IPS DF 4.7 (cell line): ENCODE measurements around the gene SLC29A3.
"Not testable (repeated sequence)": the region's sequence is repeated elsewhere in the genome, so short reads cannot be mapped to it uniquely, and the experiment has no call there.

Experiments used
- DNase-seq: peaks from one replicate; pipeline ENCODE4 v3.0.0-alpha.2; 2013; ENCODE audit warnings: low spot score; ENCODE audit errors: extremely low read depth

The SLC29A3 gene

DNA sequence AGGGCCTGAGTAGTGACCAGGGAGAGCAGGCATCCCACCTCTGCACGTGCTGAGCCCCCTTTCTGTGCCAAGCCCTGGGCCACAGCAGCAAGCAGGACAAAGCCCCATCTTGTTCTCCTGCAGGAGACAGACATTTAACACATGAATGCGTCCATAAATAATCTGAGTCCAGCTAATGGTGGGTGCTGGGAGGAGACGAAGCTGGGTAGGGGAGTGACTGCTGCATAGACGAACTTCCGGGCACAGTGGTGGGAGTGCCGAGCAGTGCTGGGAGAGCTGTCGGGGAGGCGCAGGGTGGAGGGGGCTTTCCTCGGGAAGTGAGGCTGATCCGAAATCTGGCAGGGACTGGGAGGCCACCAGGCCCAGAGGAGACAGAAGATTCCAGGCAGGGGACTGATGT, 35.2 kb upstream of the SLC29A3 start:
- DNase-seq, result no peak

DNA sequence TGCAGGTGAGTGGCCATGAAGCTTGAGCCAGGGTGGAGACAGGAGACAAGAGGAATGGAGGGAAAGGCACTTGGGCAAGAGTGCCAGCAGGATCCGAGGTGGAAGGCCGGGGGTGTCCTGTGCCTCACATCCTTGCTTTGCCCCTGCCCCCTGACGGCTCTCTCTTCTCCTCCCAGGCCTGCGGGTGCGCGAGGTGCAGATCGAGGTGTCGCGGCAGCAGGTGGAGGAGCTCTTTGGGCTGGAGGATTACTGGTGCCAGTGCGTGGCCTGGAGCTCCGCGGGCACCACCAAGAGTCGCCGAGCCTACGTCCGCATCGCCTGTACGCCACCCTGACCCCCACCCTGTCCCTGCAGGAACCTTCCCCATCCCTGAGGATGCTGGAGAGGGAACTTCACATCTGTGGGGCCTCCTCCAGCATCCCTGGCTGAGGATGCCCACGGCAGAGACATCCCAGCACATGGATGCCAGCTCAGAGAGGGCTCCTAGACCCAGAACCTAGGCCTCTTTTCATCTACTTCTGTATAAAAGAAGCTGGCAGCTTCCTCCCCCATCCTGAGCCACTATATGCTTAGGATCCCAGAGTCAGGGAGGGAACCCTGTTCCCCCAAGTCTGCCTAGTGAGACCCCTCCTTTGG, 34.4 kb upstream of the SLC29A3 start:
- no peak for DNase-seq

DNA sequence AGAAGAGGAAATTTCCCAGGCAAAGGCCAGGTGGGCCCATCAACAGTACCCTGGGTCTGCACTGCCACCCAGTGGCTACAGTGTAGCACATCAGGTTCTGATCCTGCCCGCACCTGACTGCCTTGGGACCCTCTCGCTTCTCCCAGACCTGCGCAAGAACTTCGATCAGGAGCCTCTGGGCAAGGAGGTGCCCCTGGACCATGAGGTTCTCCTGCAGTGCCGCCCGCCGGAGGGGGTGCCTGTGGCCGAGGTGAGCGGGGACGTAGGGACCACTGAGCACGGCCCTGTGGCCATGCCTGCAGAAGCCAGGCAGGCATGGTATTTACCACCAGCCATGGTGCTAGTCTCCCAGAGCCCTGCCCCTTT, 33.9 kb upstream of the SLC29A3 start:
- no peak for DNase-seq

DNA sequence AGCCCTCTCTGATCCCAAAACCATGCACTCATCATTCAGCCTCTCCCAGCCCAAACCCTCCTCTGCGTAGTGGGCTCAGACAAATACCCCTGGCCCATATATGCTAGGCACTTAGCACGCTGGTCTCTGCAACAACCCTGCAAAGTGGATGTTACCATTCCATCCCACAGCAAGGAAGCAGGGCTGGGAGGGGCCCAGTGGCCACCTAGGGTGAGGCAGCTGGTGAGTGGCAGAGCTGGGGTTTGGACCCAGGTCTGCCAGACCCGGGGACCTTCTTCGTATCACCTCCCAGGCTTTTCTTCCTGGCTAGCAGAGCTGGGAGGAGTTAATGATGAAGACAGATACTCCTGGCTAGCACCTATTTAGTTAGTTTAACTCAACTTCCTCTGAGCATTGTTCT, 33.1 kb upstream of the SLC29A3 start:
- DNase-seq, result no peak

DNA sequence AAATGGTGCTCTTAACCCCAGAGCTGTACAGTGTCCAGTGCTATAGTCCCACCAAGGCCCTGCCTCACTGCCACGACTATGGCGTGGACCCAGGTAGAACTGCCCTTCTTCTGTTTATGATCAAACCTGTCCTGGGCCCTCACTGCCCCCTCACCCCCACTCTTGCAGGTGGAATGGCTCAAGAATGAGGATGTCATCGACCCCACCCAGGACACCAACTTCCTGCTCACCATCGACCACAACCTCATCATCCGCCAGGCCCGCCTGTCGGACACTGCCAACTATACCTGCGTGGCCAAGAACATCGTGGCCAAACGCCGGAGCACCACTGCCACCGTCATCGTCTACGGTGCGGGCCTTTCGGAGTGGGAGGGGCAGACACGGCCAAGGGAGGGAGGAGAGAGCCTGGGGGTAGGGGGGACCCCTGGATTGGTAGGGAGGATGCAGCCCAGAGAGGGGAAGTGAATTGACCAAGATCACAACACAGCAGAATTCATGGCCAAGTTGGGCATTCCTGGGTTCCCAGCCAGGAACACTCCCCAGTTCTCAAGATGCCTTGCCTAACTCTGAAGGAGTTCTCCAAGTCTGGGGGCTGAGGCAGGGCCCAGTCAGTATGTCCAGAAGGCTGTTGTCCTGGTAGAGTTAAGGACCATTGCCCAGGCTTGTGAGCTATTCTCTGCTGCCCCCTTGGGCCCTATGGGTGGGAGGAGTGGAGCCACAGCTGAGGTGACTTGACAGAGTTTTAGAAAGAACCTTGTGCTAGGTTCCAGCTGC, 32.4 kb upstream of the SLC29A3 start:
- DNase-seq, result no peak

DNA sequence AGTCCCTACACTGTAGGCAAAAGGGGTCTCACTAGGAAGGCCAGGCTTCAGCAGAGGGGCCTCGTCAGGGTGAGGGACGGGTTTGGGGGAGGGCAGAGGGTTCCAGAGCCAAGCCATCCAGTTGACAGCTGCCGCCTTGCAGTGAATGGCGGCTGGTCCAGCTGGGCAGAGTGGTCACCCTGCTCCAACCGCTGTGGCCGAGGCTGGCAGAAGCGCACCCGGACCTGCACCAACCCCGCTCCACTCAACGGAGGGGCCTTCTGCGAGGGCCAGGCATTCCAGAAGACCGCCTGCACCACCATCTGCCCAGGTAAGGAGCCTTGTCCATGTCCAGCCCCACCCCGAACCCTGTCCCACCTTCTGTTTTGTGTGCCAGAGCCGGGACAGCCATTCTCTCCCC, 31.6 kb upstream of the SLC29A3 start:
- DNase-seq, result no peak

DNA sequence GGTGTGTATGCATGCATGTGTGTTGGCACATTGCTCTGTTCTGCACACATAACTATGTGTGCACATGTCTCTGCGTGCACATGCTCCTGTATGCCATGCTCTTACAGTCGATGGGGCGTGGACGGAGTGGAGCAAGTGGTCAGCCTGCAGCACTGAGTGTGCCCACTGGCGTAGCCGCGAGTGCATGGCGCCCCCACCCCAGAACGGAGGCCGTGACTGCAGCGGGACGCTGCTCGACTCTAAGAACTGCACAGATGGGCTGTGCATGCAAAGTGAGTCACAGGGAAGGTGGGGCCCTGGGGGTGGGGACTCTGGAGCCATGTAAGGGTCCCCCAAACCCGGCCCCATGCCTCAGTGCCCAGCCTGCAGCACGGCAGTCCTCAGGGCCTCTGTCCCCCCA, 30.6 kb upstream of the SLC29A3 start:
- DNase-seq, result no peak

DNA sequence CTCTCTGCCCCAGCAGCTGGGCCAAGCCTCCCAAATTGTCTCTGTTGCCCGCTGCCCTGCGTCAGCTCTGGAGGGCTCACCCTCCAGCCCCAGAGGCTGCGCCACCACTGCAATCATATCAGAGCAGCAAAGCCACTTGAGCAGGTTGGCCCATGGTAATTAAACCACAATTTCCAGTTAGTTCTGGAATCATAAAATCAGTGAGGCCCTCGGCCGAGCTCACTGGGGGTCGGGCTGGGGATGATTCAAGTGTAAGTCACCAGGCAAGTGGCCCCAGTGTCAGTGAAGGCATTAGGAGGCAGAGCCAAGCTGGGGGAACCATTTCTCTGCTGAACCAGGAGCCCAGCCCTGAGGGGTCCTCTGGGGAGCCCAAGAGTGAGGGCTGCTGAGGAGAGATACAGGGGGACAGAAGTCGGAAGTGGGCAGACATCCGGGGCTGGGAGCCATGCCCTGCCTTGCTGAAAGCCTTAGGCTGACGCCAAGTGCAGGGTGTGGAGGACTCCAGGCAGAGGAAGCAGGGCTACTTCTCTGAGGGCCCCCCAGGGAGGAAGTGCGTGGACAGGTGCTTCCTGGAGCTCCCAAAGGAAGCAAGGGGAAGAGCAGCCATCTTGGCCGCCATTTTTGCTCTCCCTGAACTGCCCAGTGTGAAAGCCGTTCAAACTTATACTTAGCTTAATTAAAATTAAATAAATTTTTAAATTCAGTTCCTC, 29.5 kb upstream of the SLC29A3 start:
- no peak for DNase-seq

DNA sequence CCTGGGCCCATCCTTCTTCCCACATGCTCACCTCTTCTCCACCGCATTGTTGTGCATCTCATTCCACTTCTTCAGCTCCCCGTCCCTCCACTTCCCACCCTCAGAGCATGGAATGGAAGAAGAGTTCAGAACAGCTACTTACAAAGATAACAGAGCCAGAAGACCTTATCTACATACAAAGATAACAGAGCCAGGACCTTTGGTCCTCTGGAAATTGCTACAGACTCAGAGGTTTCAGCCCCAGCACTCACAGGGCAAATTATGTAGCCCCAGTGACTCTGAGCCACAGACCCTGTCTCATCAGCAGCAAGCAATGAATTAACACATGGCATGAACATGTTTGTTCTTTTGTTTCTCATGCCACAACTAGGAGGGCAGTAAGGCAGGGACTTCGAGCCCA, 28.7 kb upstream of the SLC29A3 start:
- no peak for DNase-seq

DNA sequence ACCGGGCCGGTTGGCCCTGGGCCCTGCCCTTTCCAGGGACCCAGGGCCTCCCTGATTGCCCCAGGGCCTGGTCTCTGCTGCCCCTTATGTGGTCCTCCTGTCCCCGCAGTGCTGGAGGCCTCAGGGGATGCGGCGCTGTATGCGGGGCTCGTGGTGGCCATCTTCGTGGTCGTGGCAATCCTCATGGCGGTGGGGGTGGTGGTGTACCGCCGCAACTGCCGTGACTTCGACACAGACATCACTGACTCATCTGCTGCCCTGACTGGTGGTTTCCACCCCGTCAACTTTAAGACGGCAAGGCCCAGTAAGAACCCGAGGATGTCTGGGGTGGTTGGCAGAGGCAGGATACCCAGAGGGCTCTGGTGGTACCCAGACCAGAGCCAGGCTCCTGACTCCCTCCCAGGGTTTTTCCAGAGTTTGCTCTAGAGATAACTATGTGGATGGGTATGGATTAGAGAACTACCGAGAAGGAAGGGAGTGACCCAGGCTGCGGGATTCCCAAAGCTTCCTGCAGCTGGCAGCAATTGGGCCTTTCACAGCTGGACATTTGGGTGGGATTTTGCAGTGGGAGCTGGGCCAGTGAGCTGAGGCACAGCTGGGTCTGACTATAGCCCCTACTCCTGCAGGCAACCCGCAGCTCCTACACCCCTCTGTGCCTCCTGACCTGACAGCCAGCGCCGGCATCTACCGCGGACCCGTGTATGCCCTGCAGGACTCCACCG, 28.1 kb upstream of the SLC29A3 start:
- DNase-seq, result no peak

DNA sequence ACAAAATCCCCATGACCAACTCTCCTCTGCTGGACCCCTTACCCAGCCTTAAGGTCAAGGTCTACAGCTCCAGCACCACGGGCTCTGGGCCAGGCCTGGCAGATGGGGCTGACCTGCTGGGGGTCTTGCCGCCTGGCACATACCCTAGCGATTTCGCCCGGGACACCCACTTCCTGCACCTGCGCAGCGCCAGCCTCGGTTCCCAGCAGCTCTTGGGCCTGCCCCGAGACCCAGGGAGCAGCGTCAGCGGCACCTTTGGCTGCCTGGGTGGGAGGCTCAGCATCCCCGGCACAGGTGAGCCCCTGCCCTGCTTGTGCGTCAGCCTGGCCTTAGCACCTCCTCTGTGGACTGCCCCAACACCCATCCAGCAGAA, 27.5 kb upstream of the SLC29A3 start:
- DNase-seq, result no peak

DNA sequence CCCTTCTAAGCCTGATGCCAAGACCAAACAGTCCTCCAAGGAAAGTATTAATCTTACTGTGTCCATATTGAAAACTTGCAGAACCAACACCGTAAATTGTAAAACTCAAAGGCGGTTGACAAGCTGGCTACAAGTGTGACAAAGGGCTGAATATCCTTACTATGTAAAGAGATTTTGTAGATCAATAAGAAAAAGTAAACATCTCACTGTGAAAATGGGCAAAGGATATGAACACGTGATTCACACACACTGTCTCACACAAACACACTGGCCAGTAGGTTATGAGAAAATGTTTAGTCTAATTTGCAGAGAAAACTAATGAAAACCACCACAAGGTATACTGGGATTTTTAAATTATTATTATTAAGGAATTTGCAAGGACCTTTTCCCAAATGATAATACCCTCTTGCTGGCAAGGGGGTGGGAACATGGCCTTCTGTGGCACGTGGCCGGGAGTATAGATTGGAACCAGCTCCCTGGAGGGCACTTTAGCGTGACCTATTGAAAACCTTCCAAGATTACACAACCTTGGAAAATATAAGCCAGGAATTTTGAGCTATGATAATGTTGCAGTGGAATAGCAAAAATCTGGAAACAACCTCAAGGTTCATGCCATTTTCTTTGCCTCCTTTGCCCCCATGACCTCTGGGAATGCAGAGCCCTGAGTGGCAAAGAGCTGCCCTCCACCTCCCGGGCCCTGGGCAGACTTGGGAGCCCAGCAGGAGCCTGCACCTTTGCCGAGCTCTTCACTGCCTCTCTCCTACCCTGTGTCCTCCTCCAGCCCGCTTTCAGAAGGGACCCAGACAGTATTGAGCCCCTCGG, 26.2 kb upstream of the SLC29A3 start:
- DNase-seq, result no peak

DNA sequence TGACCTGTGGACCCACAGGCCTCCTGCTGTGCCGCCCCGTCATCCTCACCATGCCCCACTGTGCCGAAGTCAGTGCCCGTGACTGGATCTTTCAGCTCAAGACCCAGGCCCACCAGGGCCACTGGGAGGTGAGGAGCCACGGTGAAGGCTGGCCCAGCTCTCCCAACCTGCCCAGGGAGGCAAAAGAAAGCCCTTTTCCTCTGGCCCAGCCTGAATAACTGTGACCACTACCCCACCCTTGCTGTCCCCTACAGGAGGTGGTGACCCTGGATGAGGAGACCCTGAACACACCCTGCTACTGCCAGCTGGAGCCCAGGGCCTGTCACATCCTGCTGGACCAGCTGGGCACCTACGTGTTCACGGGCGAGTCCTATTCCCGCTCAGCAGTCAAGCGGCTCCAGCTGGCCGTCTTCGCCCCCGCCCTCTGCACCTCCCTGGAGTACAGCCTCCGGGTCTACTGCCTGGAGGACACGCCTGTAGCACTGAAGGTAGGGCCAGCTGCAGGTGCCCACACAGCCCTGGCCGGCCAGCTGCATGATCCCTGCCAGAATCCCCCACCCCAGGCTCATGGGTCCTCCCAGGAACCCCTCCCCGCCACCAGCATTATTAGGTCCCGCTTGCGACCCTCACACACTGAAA, 25.5 kb upstream of the SLC29A3 start:
- no peak for DNase-seq

DNA sequence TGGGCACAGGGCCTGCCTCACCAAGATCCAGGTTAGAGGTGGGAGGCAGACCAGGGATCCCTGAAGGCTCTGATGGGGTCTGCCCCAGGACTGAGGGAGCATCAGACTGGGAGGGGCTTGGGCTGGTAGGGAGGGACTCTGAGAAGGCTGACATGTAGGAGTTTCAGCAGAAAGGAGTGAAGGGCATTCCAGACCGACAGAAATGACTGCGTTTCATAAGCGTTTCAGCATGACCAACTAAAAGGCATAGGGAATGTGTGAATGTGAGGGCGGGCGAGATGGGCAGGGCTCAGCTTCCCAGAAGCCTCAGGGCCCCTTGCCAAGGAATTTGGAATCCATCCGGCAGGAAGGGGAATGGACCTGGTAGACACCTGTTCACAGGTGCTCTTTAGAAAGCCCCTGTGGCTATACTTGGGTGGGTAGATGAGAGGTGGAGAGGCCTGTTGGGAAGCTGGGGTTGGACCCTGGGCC, 24.9 kb upstream of the SLC29A3 start:
- DNase-seq, result no peak

DNA sequence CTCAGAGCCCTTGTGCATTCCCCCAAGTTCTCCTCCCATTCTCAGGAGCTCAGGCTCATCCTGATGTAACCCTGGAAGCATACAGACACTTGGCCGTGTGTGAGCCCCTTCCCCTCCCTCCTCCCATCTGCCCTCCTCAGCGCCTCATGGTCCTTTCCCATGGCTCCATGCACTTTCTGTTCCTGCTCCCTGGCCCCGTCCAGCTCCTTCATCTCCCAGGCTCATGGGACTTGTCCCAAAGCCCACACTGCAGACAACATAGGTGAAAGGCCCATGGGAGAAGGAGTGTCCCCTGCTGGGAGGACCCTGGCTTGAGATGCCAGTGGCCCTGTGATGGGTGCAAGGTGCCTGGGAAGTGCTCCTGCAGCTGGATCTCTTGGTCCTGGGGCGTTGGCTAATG, 24.2 kb upstream of the SLC29A3 start:
- no peak for DNase-seq

DNA sequence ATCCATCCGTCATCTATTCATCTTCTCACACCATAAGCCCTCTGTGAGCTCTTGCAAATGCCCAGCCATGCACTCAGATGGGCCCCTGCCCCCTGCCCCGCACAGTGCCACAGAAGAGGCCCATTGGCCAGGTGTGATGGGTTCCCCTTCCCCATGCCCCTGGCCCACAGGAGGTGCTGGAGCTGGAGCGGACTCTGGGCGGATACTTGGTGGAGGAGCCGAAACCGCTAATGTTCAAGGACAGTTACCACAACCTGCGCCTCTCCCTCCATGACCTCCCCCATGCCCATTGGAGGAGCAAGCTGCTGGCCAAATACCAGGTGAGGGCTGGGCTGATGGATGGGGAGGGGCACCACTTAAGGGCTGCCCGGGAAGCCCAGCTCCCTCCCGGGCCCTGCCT, 23.4 kb upstream of the SLC29A3 start:
- DNase-seq, result no peak

DNA sequence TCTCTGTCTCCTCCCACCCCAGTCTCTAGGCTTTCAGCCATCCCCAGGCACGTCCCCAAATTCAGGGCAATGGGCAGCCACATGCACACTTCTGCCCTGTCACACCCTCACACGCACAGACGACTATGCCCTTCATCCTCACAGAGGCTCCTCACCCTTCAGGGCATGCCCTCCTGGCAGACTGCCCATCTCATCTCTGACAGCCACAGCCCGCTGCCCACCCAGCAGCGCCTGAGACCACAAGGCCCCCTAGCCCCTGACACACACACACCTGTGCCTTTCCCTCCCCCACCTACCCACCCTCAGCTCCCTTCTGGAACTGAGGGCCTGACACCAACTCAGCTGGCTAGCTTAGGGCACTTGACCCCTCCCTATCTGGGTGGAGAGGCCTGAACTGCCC, 23.0 kb upstream of the SLC29A3 start:
- DNase-seq, result no peak

DNA sequence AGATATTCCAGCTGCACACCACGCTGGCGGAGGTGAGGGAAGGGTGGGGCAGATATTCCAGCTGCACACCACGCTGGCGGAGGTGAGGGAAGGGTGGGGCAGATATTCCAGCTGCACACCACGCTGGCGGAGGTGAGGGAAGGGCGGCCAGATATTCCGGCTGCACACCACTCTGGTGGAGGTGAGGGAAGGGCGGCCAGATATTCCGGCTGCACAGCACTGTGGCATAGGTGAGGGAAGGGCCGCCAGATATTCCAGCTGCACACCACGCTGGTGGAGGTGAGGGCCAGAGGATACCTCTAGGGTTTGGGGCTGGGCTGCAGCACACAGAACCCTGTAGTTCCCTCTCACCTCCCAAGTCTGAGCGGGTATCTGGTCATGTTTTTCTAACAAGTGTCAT, 22.2 kb upstream of the SLC29A3 start:
- not testable (repeated sequence) for DNase-seq

DNA sequence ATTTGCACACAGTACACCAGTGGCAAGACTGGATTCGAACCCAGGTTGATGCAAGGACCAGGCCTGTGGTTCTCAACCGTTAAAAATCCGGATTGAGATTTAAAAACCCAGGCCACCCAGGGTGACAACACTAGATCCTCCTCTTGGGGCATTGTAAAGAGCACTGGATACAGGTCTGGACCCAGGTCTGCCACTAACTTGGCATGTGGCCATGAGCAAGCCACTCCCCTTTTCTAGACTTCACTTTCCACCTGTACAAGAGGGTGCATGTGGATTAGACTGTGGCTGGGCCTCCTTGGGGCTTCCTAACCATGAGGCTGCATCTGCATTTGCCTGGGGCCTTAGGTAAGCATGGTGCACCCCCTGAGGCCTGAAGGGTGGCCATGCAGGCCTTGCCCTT, 21.7 kb upstream of the SLC29A3 start:
- no peak for DNase-seq

DNA sequence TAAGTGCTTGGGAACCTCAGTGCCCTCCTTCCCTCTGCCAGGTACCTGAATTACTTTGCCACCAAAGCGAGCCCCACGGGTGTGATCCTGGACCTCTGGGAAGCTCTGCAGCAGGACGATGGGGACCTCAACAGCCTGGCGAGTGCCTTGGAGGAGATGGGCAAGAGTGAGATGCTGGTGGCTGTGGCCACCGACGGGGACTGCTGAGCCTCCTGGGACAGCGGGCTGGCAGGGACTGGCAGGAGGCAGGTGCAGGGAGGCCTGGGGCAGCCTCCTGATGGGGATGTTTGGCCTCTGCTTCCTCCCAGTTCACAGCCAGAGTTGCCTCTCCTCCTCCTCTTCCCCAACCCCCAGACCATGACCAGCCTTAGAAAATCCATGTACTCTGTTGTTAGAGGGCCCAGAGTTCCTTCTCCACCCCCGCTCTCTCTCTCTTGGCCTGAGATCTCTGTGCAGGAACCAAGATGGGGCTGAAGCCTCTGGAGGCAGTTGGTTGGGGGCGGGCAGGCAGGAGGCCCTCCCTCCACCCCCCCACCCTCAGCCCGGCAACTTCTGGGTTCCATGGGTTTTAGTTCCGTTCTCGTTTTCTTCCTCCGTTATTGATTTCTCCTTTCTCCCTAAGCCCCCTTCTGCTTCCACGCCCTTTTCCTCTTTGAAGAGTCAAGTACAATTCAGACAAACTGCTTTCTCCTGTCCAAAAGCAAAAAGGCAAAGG, 19.8 kb upstream of the SLC29A3 start:
- no peak for DNase-seq
